Stomach (tissue), 9 donors: ENCODE results near the gene COQ7. TPM values are rescaled to one million over a fixed set of nuclear protein-coding genes. Genes with fewer than 3 reads are reported as not detected.

Experiments used
- DNase-seq, 2 donors: peaks; one replicate each; pipeline versions ENCODE4 v3.0.0 to v3.0.0-alpha.2; 2013 to 2019
- H3K27ac ChIP-seq, 5 donors: fragments of 200-600 bp in 4 of 5; sonication (generic) in 4 of 5; one replicate each; pipeline ENCODE4 v1.5.1; 2013 to 2019; ENCODE audit warnings: mild to moderate bottlenecking in 1 of 5, moderate library complexity in 1 of 5
- H3K27me3 ChIP-seq, 3 donors: fragments of 200-600 bp; sonication (generic); one replicate each; pipeline ENCODE4 v1.5.1; 2017 to 2019; ENCODE audit warnings: mixed run types in 1 of 3
- H3K36me3 ChIP-seq, 4 donors: fragments of 200-600 bp; sonication (generic); 1 replicate in 3 of 4; 2 replicates in 1 of 4; pipeline ENCODE4 v1.5.1; 2016 to 2019
- H3K4me1 ChIP-seq, 4 donors: fragments of 200-600 bp; sonication (generic); one replicate each; pipeline ENCODE4 v1.5.1; 2016 to 2019
- H3K4me3 ChIP-seq, 4 donors: fragments of 200-600 bp; sonication (generic) in 3 of 4; one replicate each; pipeline ENCODE4 v1.5.1; 2016 to 2019; ENCODE audit warnings: mild to moderate bottlenecking in 1 of 4
- H3K9me3 ChIP-seq, 4 donors: fragments of 200-600 bp; sonication (generic); one replicate each; pipeline ENCODE4 v1.5.1; 2016 to 2019
- CTCF ChIP-seq, 7 experiments: fragments of 450-650 bp in 4 of 7; fragments of 200-600 bp in 3 of 7; sonication (generic) in 3 of 7; IDR thresholded peaks; one replicate each; pipeline ENCODE4 v1.5.1; 2016 to 2019; ENCODE audit warnings: antibody characterized with exemption in 7 of 7, control low read depth in 2 of 7, mild to moderate bottlenecking in 1 of 7
- EP300 ChIP-seq: sonication (generic); formaldehyde crosslinking; IDR thresholded peaks from one replicate; pipeline ENCODE4 v1.6.1; 2017; ENCODE audit warnings: antibody characterized with exemption
- POLR2A ChIP-seq, 4 donors: fragments of 450-650 bp; IDR thresholded peaks; one replicate each; pipeline ENCODE4 v1.6.1; 2016; ENCODE audit warnings: antibody characterized with exemption in 4 of 4, control low read depth in 2 of 4, mild to moderate bottlenecking in 1 of 4, moderate library complexity in 1 of 4
- POLR2AphosphoS5 ChIP-seq, 3 donors: sonication (generic); formaldehyde crosslinking; IDR thresholded peaks; one replicate each; pipeline ENCODE4 v1.6.1; 2016; ENCODE audit warnings: antibody characterized with exemption in 3 of 3
- WGBS, 5 donors: extraction: QIAGEN DNeasy Blood & Tissue Kit in 3 of 5; methylation state at CpG; one replicate each; pipeline versions ENCODE4 v1.1.5 to v1.1.7; 2013 to 2018; 5-methylcytosine and 5-hydroxymethylcytosine counted together
- intact Hi-C: fragments of 100-400 bp; cut with DNase I; formaldehyde crosslinking; loops from one replicate; pipeline ENCODE4 v1.15.1; 2023; ENCODE audit warnings: low total_unique reads
- polyA plus RNA-seq, 3 donors: library from polyadenylated mRNA; stranded (reverse); fragments of 200-250 nt; gene quantifications; one replicate each; pipeline ENCODE4 v1.2.3, GENCODE V29; 2013
- total RNA-seq, 5 donors: library from RNA; depleted of rRNA; stranded (reverse); fragments of >200 nt; gene quantifications; one replicate each; pipeline versions ENCODE4 v1.1.0 to v1.2.3, GENCODE V29; 2014 to 2016
- donor health status: healthy with polysubstance abuse.
- donor health status: Bipolar disorder and iron deficiency.
- donor health status: healthy.

The COQ7 gene
- total and polyA plus RNA-seq, 8 donors, result 5.8 to 59.4 (median 20.2) TPM

- Histone ChIP-seq H3K4me3 (peak overlapping the region; percentile 17 to 23 (median 19)), H3K36me3 (peaks cover 8 to 25% (median 18%) of the 10 kb centered on the region in 4 donors), H3K27ac (peak overlapping the region; percentile 67 to 98 (median 83)), H3K27me3 (no peaks in the 10 kb centered on the region), H3K4me1 (peaks cover 43 to 93% (median 62%) of the 10 kb centered on the region in 4 donors), H3K9me3 (no peaks in the 10 kb centered on the region)
- WGBS, 5 donors, result 35 to 56% (median 52%) methylated on average over 6 of the region's 6 CpGs
- intact Hi-C loops, result no loop called here
- DNase-seq, result peak in 1 of 2 donors; percentile 56
- TF ChIP-seq POLR2AphosphoS5 (IDR thresholded peaks at IDR 0.05), result peak in 2 of 3 donors; percentile 33 to 70
- no peak for TF ChIP-seq CTCF (IDR thresholded peaks at IDR 0.05)
These were observed 51.6 kb downstream of the COQ7 start for GRCh38 chr16:19118938-19119431.

- DNase-seq, result no peak
- 54 to 59% (median 57%) methylated on average over 5 of the region's 5 CpGs for WGBS, 5 donors
- peaks cover 43 to 95% (median 60%) of the 10 kb centered on the region in 4 donors for H3K4me1 ChIP-seq
- intact Hi-C loops, result no loop called here
- H3K9me3 ChIP-seq, result no peaks in the 10 kb centered on the region
- H3K4me3 ChIP-seq, result peak overlapping the region in 3 of 4 donors; percentile 17 to 23 (median 21)
- peak overlapping the region; percentile 67 to 98 (median 83) for H3K27ac ChIP-seq
- peaks cover 8 to 25% (median 18%) of the 10 kb centered on the region in 4 donors for H3K36me3 ChIP-seq
- TF ChIP-seq CTCF (IDR thresholded peaks at IDR 0.05) (no peak), EP300 (no peak), POLR2A (IDR thresholded peaks at IDR 0.05) (no peak), POLR2AphosphoS5 (IDR thresholded peaks at IDR 0.05) (no peak)
- no peaks in the 10 kb centered on the region for H3K27me3 ChIP-seq
These were observed 52.1 kb downstream of the COQ7 start for GRCh38 chr16:19119564-19119963.

GRCh38 chr16:19123535-19124178 is 56.2 kb downstream of the COQ7 start:
- H3K36me3 ChIP-seq, result peaks cover 0 to 9% (median 2%) of the 10 kb centered on the region in 4 donors
- DNase-seq, result peak in 1 of 2 donors; percentile 51
- no peak for TF ChIP-seq POLR2AphosphoS5 (IDR thresholded peaks at IDR 0.05)
- TF ChIP-seq CTCF (IDR thresholded peaks at IDR 0.05), result no peak
- TF ChIP-seq EP300, result no peak
- no peak for TF ChIP-seq POLR2A (IDR thresholded peaks at IDR 0.05)
- peak overlapping the region in 3 of 5 donors; percentile 9 to 96 (median 49) for H3K27ac ChIP-seq
- no peaks in the 10 kb centered on the region for H3K27me3 ChIP-seq
- H3K4me3 ChIP-seq, result no peak overlapping the region
- H3K4me1 ChIP-seq, result peaks cover 4 to 55% (median 24%) of the 10 kb centered on the region in 4 donors
- WGBS, 5 donors, result 28 to 57% (median 38%) methylated on average over 4 to 6 of the region's 6 CpGs
- intact Hi-C loops, result no loop called here
- no peaks in the 10 kb centered on the region for H3K9me3 ChIP-seq

GRCh38 chr16:19126300-19126699 is 58.9 kb downstream of the COQ7 start:
- no peak for TF ChIP-seq EP300
- peaks cover 10 to 44% (median 24%) of the 10 kb centered on the region in 4 donors for H3K4me1 ChIP-seq
- H3K4me3 ChIP-seq, result no peak overlapping the region
- no peaks in the 10 kb centered on the region for H3K9me3 ChIP-seq
- no peaks in the 10 kb centered on the region for H3K27me3 ChIP-seq
- intact Hi-C loops, result no loop called here
- no peak for DNase-seq
- H3K36me3 ChIP-seq, result peaks cover 0 to 6% (median 0%) of the 10 kb centered on the region in 4 donors
- H3K27ac ChIP-seq, result no peak overlapping the region

GRCh38 chr16:19127205-19127604 is 59.8 kb downstream of the COQ7 start:
- Histone ChIP-seq H3K4me1 (peaks cover 14 to 45% (median 30%) of the 10 kb centered on the region in 4 donors), H3K9me3 (no peaks in the 10 kb centered on the region), H3K27me3 (no peaks in the 10 kb centered on the region), H3K4me3 (no peak overlapping the region), H3K36me3 (no peaks in the 10 kb centered on the region), H3K27ac (peak overlapping the region in 1 of 5 donors; percentile 3)
- intact Hi-C loops, result no loop called here
- no peak for TF ChIP-seq EP300
- no peak for TF ChIP-seq POLR2AphosphoS5 (IDR thresholded peaks at IDR 0.05)
- TF ChIP-seq POLR2A (IDR thresholded peaks at IDR 0.05), result no peak
- no peak for TF ChIP-seq CTCF (IDR thresholded peaks at IDR 0.05)
- no peak for DNase-seq
- WGBS, 5 donors, result 60 to 87% (median 78%) methylated on average over 3 of the region's 3 CpGs
